SHP77 (cell line): ENCODE data around the gene IFITM2.
"Not testable (repeated sequence)": the region's sequence is repeated elsewhere in the genome, so short reads cannot be mapped to it uniquely, and the experiment has no call there.

Experiments used
- DNase-seq, 2 experiments: peaks; one replicate each; lab custom pipeline; 2025; lab: John Stamatoyannopoulos, UW

The IFITM2 gene

DNA sequence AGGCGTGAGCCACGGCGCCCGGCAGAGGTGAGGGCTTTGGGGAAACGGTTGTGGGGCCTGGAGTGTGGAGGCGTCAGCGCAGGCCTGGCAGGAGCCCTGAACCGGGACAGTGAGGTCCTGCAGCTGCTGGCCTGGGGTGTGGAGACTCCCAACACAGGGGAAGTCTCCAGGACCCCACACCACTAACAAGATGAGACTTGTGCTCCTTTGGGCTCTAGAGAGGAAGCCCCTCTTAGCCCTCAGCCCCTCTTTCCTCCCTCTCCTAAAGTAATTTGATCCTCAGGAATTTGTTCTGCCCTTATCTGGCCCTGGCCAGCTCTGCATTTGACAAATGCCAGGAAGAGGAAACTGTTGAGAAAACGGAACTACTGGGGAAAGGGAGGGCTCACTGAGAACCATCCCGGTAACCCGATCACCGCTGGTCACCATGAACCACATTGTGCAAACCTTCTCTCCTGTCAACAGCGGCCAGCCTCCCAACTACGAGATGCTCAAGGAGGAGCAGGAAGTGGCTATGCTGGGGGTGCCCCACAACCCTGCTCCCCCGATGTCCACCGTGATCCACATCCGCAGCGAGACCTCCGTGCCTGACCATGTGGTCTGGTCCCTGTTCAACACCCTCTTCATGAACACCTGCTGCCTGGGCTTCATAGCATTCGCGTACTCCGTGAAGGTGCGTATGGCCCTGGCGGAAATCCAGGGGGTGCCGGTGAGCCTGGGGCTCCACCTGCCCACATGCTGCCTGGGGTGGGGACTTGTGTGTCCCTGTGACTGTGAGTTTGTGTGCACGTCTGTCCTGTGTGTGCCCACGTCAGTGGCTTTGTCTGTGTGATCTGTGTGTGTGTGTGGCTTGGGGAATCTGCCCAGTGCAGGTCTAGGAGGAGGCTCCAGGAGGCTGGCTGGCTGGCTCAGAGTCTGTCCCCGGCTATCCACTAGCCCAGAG, at the start of gene IFITM2:
TSS of gene IFITM2 (plus strand) at position 51 of the 943 bp plus-strand sequence. CDS start at position 428, 377 bp downstream.
- DNase-seq: not testable (repeated sequence)

GRCh38 chr11:259413-259812, 48.2 kb upstream of the IFITM2 start:
- DNase-seq: no peak

DNA sequence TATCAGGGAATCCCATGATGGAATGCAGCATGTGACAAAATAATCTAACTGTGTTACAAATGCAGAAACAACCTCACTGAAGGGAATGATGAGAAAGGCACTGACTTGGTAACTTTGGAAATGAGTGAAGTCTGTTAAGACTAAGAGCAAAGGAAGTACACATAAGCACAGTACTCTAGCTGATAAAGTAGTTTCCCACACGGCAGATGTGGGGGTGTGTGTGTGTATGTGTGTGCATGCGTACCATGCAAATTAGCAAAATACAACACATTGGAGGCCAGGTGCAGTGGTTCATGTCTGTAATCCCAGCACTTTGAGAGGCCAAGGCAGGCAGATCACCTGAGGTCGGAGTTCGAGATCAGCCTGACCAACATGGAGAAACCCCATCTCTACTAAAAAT, 46.0 kb upstream of the IFITM2 start:
- no peak for DNase-seq

- DNase-seq: no peak
Measured at GRCh38 chr11:266676-267439, 40.8 kb upstream of the IFITM2 start.

DNA sequence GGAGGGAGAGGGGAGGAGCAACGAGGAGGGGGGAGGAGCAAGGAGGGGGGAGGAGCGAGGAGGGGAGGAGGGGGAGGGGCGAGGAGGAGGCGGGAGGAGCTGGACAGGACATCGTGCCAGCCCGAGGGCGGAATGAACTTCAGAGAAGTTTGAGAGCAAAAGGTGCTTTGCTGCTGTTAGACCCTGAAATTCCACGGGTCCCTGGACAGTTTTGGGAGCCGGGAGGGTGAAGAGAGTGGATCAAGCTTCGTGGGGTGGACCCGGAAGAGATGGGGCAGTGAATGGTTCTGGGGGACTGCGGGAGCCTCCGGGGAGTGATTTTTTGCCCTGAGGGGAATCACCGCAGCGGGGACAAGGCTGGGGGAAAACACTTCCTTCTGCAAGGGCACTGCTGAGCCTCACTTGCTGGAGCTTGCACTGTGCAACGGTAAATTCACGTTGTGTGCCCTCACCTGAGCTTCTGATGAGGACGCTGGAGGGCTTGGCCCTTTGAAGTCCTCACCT, 40.1 kb upstream of the IFITM2 start:
- DNase-seq: no peak

DNA sequence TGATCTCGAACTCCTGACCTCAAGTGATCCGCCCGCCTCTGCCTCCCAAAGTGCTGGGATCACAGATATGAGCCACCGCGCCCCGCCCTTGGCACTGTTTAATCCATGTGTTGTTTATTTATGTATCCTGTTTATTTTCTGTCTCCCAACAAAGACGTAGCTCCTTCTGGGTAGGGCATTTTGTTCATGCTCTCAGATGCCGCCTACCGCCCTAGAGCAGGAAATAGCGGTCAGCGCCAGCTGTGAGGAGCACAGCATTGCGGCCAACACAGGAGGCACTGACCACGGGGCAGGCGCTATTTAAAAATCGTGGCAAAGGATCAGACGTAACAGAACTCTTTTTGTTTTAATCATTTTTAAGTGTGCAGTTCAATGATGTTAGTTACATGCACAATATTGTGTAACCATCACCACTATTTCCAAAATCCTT, 38.9 kb upstream of the IFITM2 start:
- not testable (repeated sequence) for DNase-seq

DNA sequence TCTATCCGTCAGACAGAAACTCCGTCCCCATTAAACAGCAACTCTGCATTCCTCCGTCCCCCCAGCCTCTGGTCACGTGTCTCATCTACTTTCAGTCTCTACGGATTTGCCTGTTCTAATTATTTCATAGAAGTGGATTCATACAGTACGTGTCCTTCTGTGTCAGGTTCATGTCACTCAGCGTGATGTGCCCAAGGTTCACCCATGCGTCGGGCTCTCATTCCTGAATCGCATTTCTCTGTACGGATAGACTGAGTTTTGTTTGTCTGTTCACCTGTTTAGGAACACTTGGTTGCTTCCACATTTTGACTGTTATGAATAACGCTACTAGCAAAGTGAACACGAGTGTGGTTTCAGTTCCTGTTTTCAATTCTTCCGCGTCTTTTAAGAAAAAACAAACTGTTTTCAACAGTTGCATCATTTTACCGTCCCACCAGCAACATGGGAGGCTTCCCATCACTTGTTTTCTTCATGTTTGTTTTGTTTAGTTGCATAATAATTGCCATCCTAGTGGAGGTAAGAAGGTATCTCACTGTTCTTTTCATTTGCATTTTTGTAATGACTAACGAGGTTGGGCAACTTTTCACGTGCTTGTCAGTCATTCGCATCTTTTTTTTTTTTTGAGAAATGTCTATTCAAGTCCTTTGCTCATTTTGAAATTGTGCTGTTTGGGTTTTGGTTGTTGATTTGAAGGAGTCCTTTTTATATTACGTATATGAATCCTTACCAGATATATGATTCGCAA, 38.3 kb upstream of the IFITM2 start:
- DNase-seq: no peak

DNA sequence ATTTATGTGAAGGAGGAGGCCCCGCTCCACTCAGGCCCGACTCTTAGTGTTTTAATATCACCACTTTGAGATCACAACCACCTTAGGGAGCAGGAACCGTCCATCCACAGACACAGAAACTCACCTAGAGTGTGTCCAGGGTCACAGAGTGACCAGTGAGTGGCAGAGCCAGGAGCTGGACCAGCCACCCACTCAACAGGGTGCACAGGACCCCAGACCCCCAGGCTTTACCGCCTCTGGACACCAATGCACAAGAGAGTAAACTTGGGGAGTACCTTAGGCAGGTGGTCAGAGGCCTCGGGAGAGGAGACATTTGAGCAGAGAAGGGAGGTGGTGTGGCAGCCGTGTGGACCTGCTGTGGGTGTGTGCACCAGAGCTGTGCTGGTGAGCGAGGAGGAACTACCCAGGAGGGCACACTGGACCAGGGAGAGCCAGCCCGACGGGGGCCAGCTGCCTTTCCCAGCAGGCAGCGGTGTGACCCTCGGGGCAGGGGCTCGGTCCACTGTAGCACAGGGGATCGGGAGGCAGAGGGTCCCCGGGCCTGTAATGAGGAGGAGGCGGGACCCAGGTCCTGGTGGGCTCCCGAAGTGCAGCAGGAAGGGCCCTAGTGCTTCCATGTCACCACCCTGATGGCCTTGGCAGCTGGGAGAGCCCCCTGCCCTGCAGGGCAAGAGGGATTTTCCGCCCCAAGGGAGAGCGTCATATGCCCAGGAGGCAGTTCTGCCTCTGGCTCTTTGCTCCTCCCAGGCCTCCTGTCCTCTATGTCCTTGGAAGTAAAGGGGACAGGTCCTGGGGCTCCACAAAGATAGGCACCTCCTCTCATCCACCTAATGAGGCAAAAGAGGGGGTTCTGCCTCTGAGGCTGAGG, 36.9 kb upstream of the IFITM2 start:
- no peak for DNase-seq

- DNase-seq: no peak
Measured at GRCh38 chr11:271319-271715, 36.3 kb upstream of the IFITM2 start.

DNA sequence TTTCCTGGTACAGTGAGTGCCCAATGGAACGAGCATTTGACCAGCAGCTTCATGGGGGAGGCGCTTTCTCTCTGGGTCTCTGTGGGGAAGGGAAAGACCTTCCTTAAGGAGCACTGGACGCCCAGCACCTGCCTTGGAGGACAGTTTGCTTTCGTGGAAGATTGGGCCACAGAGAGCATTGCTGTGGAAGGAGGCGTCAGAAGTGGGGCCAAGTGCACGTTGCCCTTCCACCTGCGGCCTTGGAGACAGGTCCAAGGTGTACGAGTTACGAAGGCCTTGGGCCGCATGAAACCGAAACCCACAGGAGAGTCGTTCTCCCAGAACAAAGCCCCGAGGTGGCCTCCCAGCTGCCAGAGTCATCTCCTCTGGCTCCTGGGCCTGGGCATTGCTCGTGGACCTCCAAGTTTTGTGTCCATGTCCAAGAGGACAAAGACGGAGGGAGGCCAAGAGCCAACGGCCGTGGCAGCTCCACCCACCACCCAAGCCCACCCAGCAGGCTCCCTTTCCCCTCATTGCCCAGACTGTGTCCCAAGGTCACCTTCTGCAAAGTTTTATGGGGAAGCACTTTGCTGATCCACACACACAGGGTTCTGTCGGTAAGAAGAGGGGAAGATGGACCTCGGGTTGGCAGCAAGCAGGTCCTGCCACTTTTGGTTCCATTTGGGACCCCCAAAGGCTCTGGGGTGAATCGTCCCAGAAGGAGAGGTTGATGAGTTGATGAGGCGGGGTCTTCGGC, 35.3 kb upstream of the IFITM2 start:
- no peak for DNase-seq

DNA sequence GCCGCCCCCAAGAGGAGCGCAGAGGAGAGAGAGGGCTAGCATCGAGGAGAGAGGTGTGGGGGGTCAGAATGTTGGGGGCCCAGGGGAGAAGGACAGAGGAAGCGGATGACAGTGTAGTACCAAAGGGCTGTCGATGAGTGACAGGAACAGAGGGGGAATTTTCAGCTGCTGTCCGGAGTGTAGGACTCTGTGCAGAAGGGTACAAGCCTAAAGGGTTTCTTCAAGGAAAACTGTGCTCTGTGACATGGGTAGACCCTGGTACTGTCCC, 34.8 kb upstream of the IFITM2 start:
- no peak for DNase-seq

GRCh38 chr11:276219-276618, 31.4 kb upstream of the IFITM2 start:
- DNase-seq: no peak

DNA sequence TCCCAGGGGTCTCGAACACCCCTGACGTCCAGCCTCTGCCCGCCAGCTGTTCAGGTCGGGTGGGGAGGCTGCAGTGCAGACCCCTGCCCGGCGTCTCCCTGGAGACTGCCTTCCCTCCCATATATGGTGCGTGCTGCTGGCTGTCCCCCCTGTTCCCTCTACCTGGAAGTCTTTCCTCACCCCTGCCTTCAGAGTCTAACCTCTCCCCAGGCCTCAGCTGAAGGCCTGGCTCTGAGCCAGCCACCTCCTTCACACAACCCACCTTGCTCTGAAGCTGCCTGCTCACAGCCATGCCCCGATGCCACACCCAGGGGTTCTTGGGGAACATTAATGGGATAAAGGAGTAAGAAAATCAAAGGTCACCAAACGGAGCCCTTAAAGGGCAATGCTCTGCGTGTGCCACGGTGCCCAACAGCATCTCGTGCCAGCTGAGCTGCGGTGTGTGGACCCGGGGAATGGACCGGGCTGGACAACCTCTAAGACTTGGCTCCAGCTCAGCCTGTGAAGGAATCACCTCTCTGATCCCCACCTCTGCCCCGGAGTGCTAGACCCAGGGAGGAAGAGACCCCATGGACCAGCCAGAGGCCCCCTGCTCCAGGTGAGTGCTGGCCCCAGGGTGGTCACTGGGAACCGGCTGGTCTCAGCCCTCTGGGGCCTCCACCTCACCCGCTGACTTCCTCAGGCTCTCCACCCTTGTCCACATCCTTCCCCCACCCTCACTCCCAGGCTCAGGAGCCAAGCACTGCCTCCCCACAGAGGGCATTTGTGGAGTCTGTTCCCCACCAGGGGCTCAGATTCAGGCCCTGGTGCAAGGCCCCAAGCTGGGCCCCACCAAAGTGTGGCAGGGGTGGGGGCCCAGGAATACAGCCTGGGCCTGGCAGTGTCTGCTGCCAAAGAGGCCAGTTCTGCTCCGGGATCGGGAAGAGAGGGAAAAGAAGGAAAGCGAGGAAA, 29.3 kb upstream of the IFITM2 start, which contains the start of gene NLRP6:
TSS of gene NLRP6 (plus strand) at position 407 of the 951 bp plus-strand sequence. CDS start at position 570, 163 bp downstream.
- DNase-seq: no peak

DNA sequence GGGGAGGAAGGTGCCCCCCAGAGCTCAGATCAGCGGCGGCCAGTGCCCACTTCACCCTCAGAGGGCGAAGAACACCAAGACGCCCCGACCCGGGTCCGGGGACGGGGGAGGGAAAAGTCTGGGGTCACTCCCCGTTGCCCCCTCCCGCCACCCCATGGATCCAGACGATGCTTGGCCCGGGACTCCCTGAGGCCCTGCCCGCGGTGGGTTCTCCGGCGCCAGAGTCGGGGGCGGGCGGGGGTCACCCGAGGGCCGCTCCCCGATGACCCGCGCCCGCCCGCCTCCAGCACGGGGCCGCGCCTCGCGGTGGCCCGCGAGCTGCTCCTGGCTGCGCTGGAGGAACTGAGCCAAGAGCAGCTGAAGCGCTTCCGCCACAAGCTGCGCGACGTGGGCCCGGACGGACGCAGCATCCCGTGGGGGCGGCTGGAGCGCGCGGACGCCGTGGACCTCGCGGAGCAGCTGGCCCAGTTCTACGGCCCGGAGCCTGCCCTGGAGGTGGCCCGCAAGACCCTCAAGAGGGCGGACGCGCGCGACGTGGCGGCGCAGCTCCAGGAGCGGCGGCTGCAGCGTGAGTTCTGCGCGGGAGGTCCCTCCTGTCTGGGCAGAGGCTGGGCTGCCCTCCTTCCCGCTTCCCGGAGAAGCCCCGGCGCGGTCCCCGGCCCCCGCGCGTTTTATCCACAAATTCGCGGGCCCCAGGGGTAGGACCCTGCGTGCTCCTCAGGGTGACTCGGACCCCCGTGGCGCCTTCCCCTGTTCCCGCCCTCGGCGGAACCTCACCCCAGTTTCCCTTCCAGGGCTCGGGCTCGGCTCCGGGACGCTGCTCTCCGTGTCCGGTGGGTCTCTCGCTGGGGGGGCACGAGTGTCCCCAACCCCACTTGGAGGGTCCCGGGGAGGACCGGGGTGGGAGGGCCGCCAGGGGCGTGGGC, 28.3 kb upstream of the IFITM2 start:
- no peak for DNase-seq

DNA sequence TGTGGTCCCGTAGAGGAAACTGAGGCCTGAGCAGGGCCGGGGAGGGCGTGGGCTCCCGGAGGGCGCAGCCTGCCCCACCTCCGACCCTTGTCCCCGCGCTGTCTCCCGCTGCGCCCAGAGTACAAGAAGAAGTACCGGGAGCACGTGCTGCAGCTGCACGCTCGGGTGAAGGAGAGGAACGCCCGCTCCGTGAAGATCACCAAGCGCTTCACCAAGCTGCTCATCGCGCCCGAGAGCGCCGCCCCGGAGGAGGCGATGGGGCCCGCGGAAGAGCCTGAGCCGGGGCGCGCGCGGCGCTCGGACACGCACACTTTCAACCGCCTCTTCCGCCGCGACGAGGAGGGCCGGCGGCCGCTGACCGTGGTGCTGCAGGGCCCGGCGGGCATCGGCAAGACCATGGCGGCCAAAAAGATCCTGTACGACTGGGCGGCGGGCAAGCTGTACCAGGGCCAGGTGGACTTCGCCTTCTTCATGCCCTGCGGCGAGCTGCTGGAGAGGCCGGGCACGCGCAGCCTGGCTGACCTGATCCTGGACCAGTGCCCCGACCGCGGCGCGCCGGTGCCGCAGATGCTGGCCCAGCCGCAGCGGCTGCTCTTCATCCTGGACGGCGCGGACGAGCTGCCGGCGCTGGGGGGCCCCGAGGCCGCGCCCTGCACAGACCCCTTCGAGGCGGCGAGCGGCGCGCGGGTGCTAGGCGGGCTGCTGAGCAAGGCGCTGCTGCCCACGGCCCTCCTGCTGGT, 27.5 kb upstream of the IFITM2 start:
- DNase-seq: no peak

- DNase-seq: no peak
Measured at GRCh38 chr11:280706-281485, 26.7 kb upstream of the IFITM2 start.
